HCT116 (cell line): Measurements from ENCODE around the gene FAM50A. TPM values are rescaled to one million over a fixed set of nuclear protein-coding genes. Genes with fewer than 3 reads are reported as not detected.

Experiments used
- ATAC-seq: fragments of 200-7000 bp; cut with Tn5 transposase; 2 replicates; pipeline ENCODE4 v1.9.1; 2020; ENCODE audit warnings: mild to moderate bottlenecking, moderate library complexity
- BruUV-seq: library from RNA; stranded (reverse); fragments of 400-500 nt; replicated peaks from 2 replicates; lab custom pipeline; 2021; lab: Mats Ljungman, UMichigan
- CTCF ChIA-PET: fragments of 300-600 bp; sonication (Branson Sonifier 250); formaldehyde crosslinking; loops from one replicate; lab custom pipeline; 2021; ENCODE audit warnings: antibody characterized with exemption; lab: Charles Lee
- POLR2A ChIA-PET: fragments of 300-600, 350-600 bp; sonication (Branson Sonifier 250); formaldehyde crosslinking; loops from one replicate; lab custom pipeline; 2021; ENCODE audit warnings: antibody characterized with exemption; lab: Charles Lee
- RAD21 ChIA-PET, 2 experiments: fragments of 300-600 bp; sonication (Branson Sonifier 250); formaldehyde crosslinking; loops; one replicate each; lab custom pipeline; 2023; ENCODE audit warnings: low total read pairs in 2 of 2; ENCODE audit not compliant: uncharacterized antibody in 2 of 2, unreplicated experiment in 2 of 2, low non-redundant PET in 1 of 2; lab: Charles Lee
- DNase-seq: peaks from one replicate; pipeline ENCODE4 v3.0.0-alpha.2; 2010; ENCODE audit warnings: low read depth, low spot score
- H2AFZ ChIP-seq: fragments of 200-600 bp; shearing (Covaris generic), sonication (generic); 2 replicates; pipeline ENCODE4 v1.6.1; 2017; ENCODE audit warnings: low read depth, mixed run types, mixed read lengths, antibody characterized with exemption, low read length; ENCODE audit not compliant: poor library complexity, severe bottlenecking
- H3K27ac ChIP-seq: 2 replicates; pipeline ENCODE4 v1.5.1; 2012; ENCODE audit warnings: low read depth, low read length
- H3K27me3 ChIP-seq: fragments of 200-600 bp; sonication (generic); 2 replicates; pipeline ENCODE4 v1.6.1; 2016; ENCODE audit warnings: mixed run types, low read length, mixed read lengths; ENCODE audit not compliant: insufficient read depth
- H3K36me3 ChIP-seq, 2 experiments: fragments of 200-500 bp in 1 of 2; fragments of 200-600 bp in 1 of 2; sonication (Bioruptor generic) in 1 of 2; sonication (generic) in 1 of 2; 2 replicates each; pipeline versions ENCODE4 v1.5.1 to v1.6.1; 2014 to 2016; ENCODE audit warnings: low read length in 2 of 2, inconsistent platforms in 1 of 2, mixed read lengths in 1 of 2, mixed run types in 1 of 2; ENCODE audit not compliant: insufficient read depth in 2 of 2, control insufficient read depth in 1 of 2
- H3K4me1 ChIP-seq, 2 experiments: fragments of 200-600 bp in 1 of 2; sonication (generic) in 1 of 2; 2 replicates each; pipeline versions ENCODE4 v1.5.1 to v1.6.1; 2012 to 2017; ENCODE audit warnings: low read length in 2 of 2, inconsistent platforms in 1 of 2, mild to moderate bottlenecking in 1 of 2, mixed read lengths in 1 of 2, mixed run types in 1 of 2, moderate library complexity in 1 of 2; ENCODE audit not compliant: insufficient read depth in 2 of 2, control insufficient read depth in 1 of 2
- H3K4me2 ChIP-seq: fragments of 200-600 bp; sonication (generic); 2 replicates; pipeline ENCODE4 v1.6.1; 2017; ENCODE audit warnings: mixed run types, low read length, mixed read lengths
- H3K4me3 ChIP-seq, 2 experiments: fragments of 200-600 bp in 1 of 2; sonication (generic) in 1 of 2; replicated peaks in 1 of 2; 2 replicates each; pipeline ENCODE4 v1.5.1; 2011 to 2016; ENCODE audit warnings: low read length in 2 of 2, control low read depth in 1 of 2, low read depth in 1 of 2, mild to moderate bottlenecking in 1 of 2, mixed read lengths in 1 of 2, mixed run types in 1 of 2
- H3K79me2 ChIP-seq: fragments of 200-600 bp; sonication (generic); 2 replicates; pipeline ENCODE4 v1.6.1; 2017; ENCODE audit warnings: mild to moderate bottlenecking, mixed run types, low read length, moderate library complexity, mixed read lengths; ENCODE audit not compliant: insufficient read depth
- H3K9ac ChIP-seq: fragments of 200-600 bp; sonication (generic); 2 replicates; pipeline ENCODE4 v1.6.1; 2016; ENCODE audit warnings: low read length, mixed read lengths
- H3K9me2 ChIP-seq: fragments of 200-600 bp; sonication (generic), shearing (Covaris generic); 2 replicates; pipeline ENCODE4 v1.6.1; 2017; ENCODE audit warnings: mixed run types, mild to moderate bottlenecking, moderate library complexity; ENCODE audit not compliant: insufficient read depth
- H3K9me3 ChIP-seq, 2 experiments: fragments of 200-500 bp in 1 of 2; fragments of 200-600 bp in 1 of 2; sonication (Bioruptor generic) in 1 of 2; sonication (generic) in 1 of 2; 2 replicates each; pipeline ENCODE4 v1.6.1; 2014 to 2017; ENCODE audit warnings: low read length in 2 of 2, mixed read lengths in 2 of 2, inconsistent platforms in 1 of 2, low read depth in 1 of 2, mild to moderate bottlenecking in 1 of 2, mixed run types in 1 of 2, moderate library complexity in 1 of 2; ENCODE audit not compliant: control insufficient read depth in 1 of 2, insufficient read depth in 1 of 2
- H4K20me1 ChIP-seq: fragments of 200-600 bp; sonication (generic), shearing (Covaris generic); 2 replicates; pipeline ENCODE4 v1.6.1; 2017; ENCODE audit warnings: mixed run types, mild to moderate bottlenecking, moderate library complexity; ENCODE audit not compliant: insufficient read depth
- CBX3 ChIP-seq: IDR thresholded peaks from 2 replicates; pipeline ENCODE4 v1.6.1; 2012; ENCODE audit warnings: low read depth
- CEBPB ChIP-seq: IDR thresholded peaks from 2 replicates; pipeline ENCODE4 v1.6.1; 2012; ENCODE audit warnings: low read depth
- JUND ChIP-seq: IDR thresholded peaks from 2 replicates; pipeline ENCODE4 v1.6.1; 2012
- RAD21 ChIP-seq: IDR thresholded peaks from 2 replicates; pipeline ENCODE4 v1.6.1; 2012; ENCODE audit warnings: low read depth, mild to moderate bottlenecking
- SP1 ChIP-seq: IDR thresholded peaks from 2 replicates; pipeline ENCODE4 v1.6.1; 2012; ENCODE audit warnings: low read depth
- SRF ChIP-seq: IDR thresholded peaks from 2 replicates; pipeline ENCODE4 v1.6.1; 2012; ENCODE audit warnings: low read depth
- TCF7L2 ChIP-seq: IDR thresholded peaks from 2 replicates; pipeline ENCODE4 v1.7.0; 2011; ENCODE audit warnings: borderline replicate concordance, inconsistent platforms; ENCODE audit not compliant: insufficient read depth, insufficient read length; ENCODE audit errors: extremely low read depth
- ZBTB33 ChIP-seq: IDR thresholded peaks from 2 replicates; pipeline ENCODE4 v1.6.1; 2011; ENCODE audit warnings: mild to moderate bottlenecking, low read length, moderate library complexity; ENCODE audit not compliant: insufficient replicate concordance; ENCODE audit errors: extremely low read depth
- ZFX ChIP-seq: fragments of 450-650 bp; IDR thresholded peaks from 2 replicates; pipeline ENCODE4 v1.6.1; 2017
- ZNF274 ChIP-seq: fragments of 200-500 bp; sonication (Bioruptor generic); IDR thresholded peaks from 2 replicates; pipeline ENCODE4 v1.6.1; 2014; ENCODE audit warnings: mild to moderate bottlenecking, low read depth, low read length, inconsistent platforms
- intact Hi-C: fragments of 100-400 bp; cut with micrococcal nuclease; formaldehyde crosslinking; loops from 2 replicates; pipeline ENCODE4 v1.10.0; 2022
- total RNA-seq: library from RNA; stranded (reverse); gene quantifications from one replicate; pipeline ENCODE4 v1.2.1, GENCODE V29; 2021; ENCODE audit not compliant: unreplicated experiment

The FAM50A gene
- total RNA-seq, 1 experiment from 2014 or later: 46.5 TPM

GRCh38 chrX:154404625-154405192 lies 39.2 kb upstream of the FAM50A start:
- RAD21 ChIA-PET: no interaction called here
- H3K9ac ChIP-seq: no peak overlapping the region
- H3K4me3 ChIP-seq: no peak overlapping the region
- peaks cover 0 to 13% of the 10 kb centered on the region in 2 experiments; a peak in 1 of 4 replicates for H3K36me3 ChIP-seq
- ATAC-seq (no peak), DNase-seq (no peak)
- H3K9me3 ChIP-seq: no peaks in the 10 kb centered on the region
- H4K20me1 ChIP-seq: no peaks in the 10 kb centered on the region
- H3K4me2 ChIP-seq: no peak overlapping the region
- peaks cover 2 to 26% of the 10 kb centered on the region in 2 experiments; a peak in 3 of 4 replicates for H3K4me1 ChIP-seq
- TF ChIP-seq ZBTB33 (no peak), CBX3 (no peak), TCF7L2 (no peak), RAD21 (no peak), CEBPB (no peak), SP1 (no peak), ZFX (no peak), JUND (no peak), ZNF274 (no peak), SRF (no peak)
- H3K27ac ChIP-seq: no peak overlapping the region
- intact Hi-C loops: loop anchor here (5.0 kb wide), 1 partner anchor 73 kb away; the partner anchor contains the start of gene LAGE3
- H2AFZ ChIP-seq: no peak overlapping the region
- no peaks in the 10 kb centered on the region for H3K27me3 ChIP-seq
- peaks cover 3% of the 10 kb centered on the region; the same call in 1 of the 2 replicates for H3K79me2 ChIP-seq
- CTCF ChIA-PET: no interaction called here
- no TSS peak for BruUV-seq
- POLR2A ChIA-PET: no interaction called here
- no peaks in the 10 kb centered on the region for H3K9me2 ChIP-seq
